Measurements from ENCODE around the gene GRIN3A. TPM values are rescaled to one million over a fixed set of nuclear protein-coding genes. Genes with fewer than 3 reads are reported as not detected.

Gene GRIN3A
- total RNA-seq, 4 donors from 2014 or later, result under 0.01 to 0.06 TPM; not detected in 2

GRCh38 chr9:101753716-101754115, 15.3 kb upstream of the GRIN3A start:
- 86 to 92% methylated on average over 5 of the region's 5 CpGs for WGBS, 2 donors
- no peaks in the 10 kb centered on the region for H3K9me3 ChIP-seq
- no peaks in the 10 kb centered on the region for H3K36me3 ChIP-seq
- TF ChIP-seq CTCF (IDR thresholded peaks at IDR 0.05) (no peak), POLR2A (IDR thresholded peaks at IDR 0.05) (no peak)
- DNase-seq, result no peak
- H3K4me1 ChIP-seq, result peaks cover 0 to 9% (median 0%) of the 10 kb centered on the region in 3 donors
- intact Hi-C loops (cut with DNase I), result no loop called here
- no peak overlapping the region for H3K27ac ChIP-seq
- peaks cover 0 to 24% (median 2%) of the 10 kb centered on the region in 4 donors for H3K27me3 ChIP-seq
- no peak overlapping the region for H3K4me3 ChIP-seq

- no peak overlapping the region for H3K4me3 ChIP-seq
- no peak for DNase-seq
- no peak for TF ChIP-seq POLR2A (IDR thresholded peaks at IDR 0.05)
- no peak for TF ChIP-seq CTCF (IDR thresholded peaks at IDR 0.05)
- WGBS, 2 donors, result 81 to 89% methylated on average over 2 of the region's 2 CpGs
- H3K36me3 ChIP-seq, result no peaks in the 10 kb centered on the region
- no peaks in the 10 kb centered on the region for H3K4me1 ChIP-seq
- no peak overlapping the region for H3K27ac ChIP-seq
- H3K9me3 ChIP-seq, result no peaks in the 10 kb centered on the region
- H3K27me3 ChIP-seq, result peaks cover 0 to 24% (median 2%) of the 10 kb centered on the region in 4 donors
- intact Hi-C loops (cut with DNase I), result no loop called here
These were observed 13.4 kb upstream of the GRIN3A start for GRCh38 chr9:101751895-101752294.

- no peaks in the 10 kb centered on the region for H3K9me3 ChIP-seq
- peaks cover 5 to 80% (median 14%) of the 10 kb centered on the region in 4 donors for H3K27me3 ChIP-seq
- WGBS, 2 donors, result 3 to 6% methylated on average over 2 of the region's 2 CpGs
- no peak for DNase-seq
- H3K4me3 ChIP-seq, result no peak overlapping the region
- no peak for TF ChIP-seq POLR2A (IDR thresholded peaks at IDR 0.05)
- TF ChIP-seq CTCF (IDR thresholded peaks at IDR 0.05), result no peak
- H3K36me3 ChIP-seq, result no peaks in the 10 kb centered on the region
- peaks cover 10 to 19% (median 12%) of the 10 kb centered on the region in 3 donors for H3K4me1 ChIP-seq
- intact Hi-C loops (cut with DNase I), result no loop called here
- H3K27ac ChIP-seq, result no peak overlapping the region
These were observed 864 bp upstream of the GRIN3A start for GRCh38 chr9:101739311-101739710.

- H3K9me3 ChIP-seq, result no peaks in the 10 kb centered on the region
- intact Hi-C loops (cut with DNase I), result no loop called here
- H3K4me3 ChIP-seq, result peak overlapping the region; percentile 5 to 59 (median 36)
- no peaks in the 10 kb centered on the region for H3K36me3 ChIP-seq
- 8 to 23% methylated on average over 16 to 28 of the region's 78 CpGs for WGBS, 2 donors
- peaks cover 5 to 89% (median 18%) of the 10 kb centered on the region in 4 donors for H3K27me3 ChIP-seq
- DNase-seq, result no peak
- TF ChIP-seq CTCF (IDR thresholded peaks at IDR 0.05) (no peak), POLR2A (IDR thresholded peaks at IDR 0.05) (no peak)
- H3K27ac ChIP-seq, result no peak overlapping the region
- peaks cover 10 to 19% (median 12%) of the 10 kb centered on the region in 3 donors for H3K4me1 ChIP-seq
These were observed 512 bp downstream of the GRIN3A start for GRCh38 chr9:101737705-101738565.

GRCh38 chr9:101737165-101737704, 1.2 kb downstream of the GRIN3A start:
- Histone ChIP-seq H3K4me3 (peak overlapping the region in 2 of 4 donors; percentile 43 to 59), H3K9me3 (no peaks in the 10 kb centered on the region), H3K27ac (no peak overlapping the region), H3K27me3 (peaks cover 5 to 93% (median 18%) of the 10 kb centered on the region in 4 donors), H3K36me3 (no peaks in the 10 kb centered on the region), H3K4me1 (peaks cover 10 to 19% (median 12%) of the 10 kb centered on the region in 3 donors)
- WGBS, 2 donors, result 14 to 17% methylated on average over 11 of the region's 32 CpGs
- no peak for DNase-seq
- TF ChIP-seq POLR2A (IDR thresholded peaks at IDR 0.05), result no peak
- TF ChIP-seq CTCF (IDR thresholded peaks at IDR 0.05), result no peak
- intact Hi-C loops (cut with DNase I), result no loop called here

All from esophagus squamous epithelium (tissue), 5 donors.